22Rv1 (cell line): Measurements from ENCODE around the gene PSPH.

Experiments
- CTCF ChIP-seq: fragments of 450-650 bp; IDR thresholded peaks from 2 replicates; pipeline ENCODE4 v1.5.1; 2017; ENCODE audit warnings: mild to moderate bottlenecking
- ZFX ChIP-seq: fragments of 450-650 bp; IDR thresholded peaks from 2 replicates; pipeline ENCODE4 v1.6.1; 2017; ENCODE audit warnings: antibody characterized with exemption, borderline replicate concordance

GRCh38 chr7:56097700-56098099 lies 46.5 kb upstream of the PSPH start:
- no peak for TF ChIP-seq CTCF
- no peak for TF ChIP-seq ZFX
